HG02852 (cell line): ENCODE data around the gene DCTN4.
A peak's percentile ranks its signal among the peaks of the same experiment; 100 is the strongest.
"Not testable (repeated sequence)": the region's sequence is repeated elsewhere in the genome, so short reads cannot be mapped to it uniquely, and the experiment has no call there.

ENCODE experiments used
- ATAC-seq: cut with Tn5 transposase; IDR thresholded peaks from one replicate; pipeline ENCODE4 v1.9.1; 2021; ENCODE audit warnings: mild to moderate bottlenecking, moderate library complexity; ENCODE audit not compliant: unreplicated experiment

Gene DCTN4

DNA sequence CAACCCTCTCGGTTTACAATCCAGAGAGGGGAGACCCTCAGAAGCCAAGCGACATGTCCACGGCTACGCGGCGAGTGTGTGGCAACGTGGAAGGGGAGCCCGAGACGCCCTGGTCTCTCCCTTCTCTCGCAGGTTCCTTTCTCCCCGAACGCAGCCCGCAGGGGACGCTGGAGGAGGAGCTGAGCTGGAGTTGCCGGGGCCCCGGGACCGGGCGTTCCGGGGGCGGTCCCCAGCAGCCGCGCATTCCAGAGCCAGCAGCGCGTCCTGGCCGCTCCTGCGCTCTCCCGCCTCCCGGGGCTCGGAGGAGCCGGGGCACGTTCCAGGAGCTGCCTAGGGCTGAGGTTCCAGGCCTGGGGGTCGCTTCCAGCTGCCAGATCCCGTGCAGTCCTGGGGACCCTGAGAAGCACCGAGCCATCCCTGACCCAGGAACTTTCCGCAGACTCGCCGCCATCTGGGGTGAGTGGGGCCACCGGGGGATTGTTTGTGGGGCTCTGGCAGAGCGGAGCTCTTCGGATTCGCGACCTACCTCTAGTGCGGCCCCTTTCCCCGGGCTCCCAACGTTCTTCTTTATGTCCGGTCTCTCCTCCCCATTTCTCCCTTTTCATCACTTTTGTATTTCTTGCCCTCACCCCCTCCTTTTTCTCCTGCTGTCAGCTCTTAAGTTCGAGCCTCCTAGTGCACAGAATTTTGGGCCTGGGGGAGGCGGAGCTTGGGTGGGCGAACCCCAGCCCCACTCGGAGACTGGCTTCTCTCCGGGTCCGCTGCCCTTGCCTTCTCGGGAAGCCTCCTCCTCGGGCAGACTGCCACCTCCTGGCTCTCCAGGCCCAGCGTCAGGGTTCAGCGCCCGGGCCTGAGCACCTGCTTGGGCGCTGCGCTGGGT is 19.9 kb upstream of the DCTN4 start, which contains the start of gene SMIM3:
Gene SMIM3, plus strand, starts transcription at position 241 of the 880 bp plus-strand sequence. CDS start 16,684 bp downstream, outside the sequence.
- peak; percentile 23 for ATAC-seq

DNA sequence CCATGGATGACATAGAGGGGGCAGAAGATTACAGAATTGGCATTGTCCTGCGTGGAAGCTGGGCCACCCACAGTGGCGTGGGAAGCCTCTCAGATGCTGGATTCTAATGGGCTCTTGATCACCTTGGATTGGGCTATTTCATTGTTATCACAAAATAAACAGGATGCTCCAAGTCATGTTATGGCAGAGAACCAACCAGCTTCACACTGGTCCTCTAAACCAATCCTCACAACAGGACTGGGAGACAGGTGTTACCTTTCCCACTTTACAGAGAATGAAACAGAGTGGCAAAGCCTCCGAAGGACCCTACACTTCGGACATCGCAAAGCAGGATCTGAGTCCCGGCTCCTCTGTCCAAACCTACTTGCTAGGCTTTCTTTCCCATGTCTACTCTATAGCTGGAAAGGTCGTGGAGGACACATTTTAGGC is 19.3 kb upstream of the DCTN4 start:
- no peak for ATAC-seq

DNA sequence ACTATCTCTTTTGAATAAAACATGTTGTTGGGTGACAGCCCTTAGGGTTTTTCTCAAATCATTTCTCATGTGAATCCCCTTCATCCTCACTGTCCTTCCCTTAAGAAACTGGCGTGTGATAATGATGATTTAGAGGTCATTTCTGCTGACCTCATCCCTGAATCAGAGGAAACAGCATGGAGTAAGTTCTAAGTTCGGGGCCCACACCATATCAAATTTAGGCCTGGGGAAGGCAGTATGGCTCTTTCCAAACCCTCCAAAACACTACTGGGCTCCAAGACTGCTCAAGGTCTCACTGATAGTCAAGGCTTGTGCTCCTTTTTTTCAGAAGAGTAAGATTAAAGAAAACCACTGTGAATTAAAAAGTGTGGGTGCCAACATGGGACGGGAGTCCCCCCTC is 18.9 kb upstream of the DCTN4 start:
- ATAC-seq = no peak

DNA sequence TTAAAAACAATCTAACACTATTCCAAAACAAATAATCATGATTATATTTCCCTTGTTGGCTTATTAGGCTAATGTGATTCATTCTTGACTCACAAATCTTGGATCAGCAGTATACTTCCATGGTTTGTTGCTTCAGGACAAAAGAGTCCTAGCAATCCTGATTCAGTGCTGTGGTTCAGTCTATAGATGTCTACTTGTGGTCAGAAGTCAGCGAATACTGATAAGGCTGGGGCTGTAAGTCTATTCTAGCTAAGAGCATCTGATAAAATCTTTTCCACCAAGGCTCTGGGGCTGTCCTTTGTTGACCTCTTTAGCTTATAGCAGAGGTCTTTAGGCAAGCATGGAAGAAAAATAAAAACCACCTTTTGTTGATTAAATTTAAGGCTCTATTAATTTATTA is 15.3 kb upstream of the DCTN4 start:
- no peak for ATAC-seq

- no peak for ATAC-seq
Observed at GRCh38 chr5:150771034-150771795, 12.4 kb upstream of the DCTN4 start.

GRCh38 chr5:150766251-150766650 is 7.4 kb upstream of the DCTN4 start:
- ATAC-seq = no peak

- no peak for ATAC-seq
Observed at GRCh38 chr5:150765799-150766169, 7.0 kb upstream of the DCTN4 start.

- ATAC-seq = no peak
Observed at GRCh38 chr5:150765011-150765798, 6.4 kb upstream of the DCTN4 start.

DNA sequence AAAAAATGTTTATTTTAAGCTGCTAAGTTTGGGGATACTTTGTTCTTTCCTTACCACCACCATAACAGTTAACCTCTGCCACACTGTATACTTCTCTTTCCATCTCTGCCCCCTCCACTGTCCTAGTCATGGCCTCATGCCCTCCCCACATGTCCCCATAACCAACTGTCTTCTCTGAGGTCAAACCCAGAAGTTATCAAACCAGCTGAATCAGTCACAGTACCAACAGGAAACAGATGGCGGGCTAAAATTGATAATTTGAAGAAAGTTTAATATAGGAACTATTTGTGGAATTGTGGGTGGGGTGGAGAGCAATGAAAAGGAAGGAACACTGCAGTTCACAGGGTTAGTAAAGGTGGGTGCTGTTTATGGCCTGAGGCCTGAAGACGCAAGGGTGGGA is 5.7 kb upstream of the DCTN4 start:
- no peak for ATAC-seq

GRCh38 chr5:150763023-150763769 is 4.4 kb upstream of the DCTN4 start:
- no peak for ATAC-seq

DNA sequence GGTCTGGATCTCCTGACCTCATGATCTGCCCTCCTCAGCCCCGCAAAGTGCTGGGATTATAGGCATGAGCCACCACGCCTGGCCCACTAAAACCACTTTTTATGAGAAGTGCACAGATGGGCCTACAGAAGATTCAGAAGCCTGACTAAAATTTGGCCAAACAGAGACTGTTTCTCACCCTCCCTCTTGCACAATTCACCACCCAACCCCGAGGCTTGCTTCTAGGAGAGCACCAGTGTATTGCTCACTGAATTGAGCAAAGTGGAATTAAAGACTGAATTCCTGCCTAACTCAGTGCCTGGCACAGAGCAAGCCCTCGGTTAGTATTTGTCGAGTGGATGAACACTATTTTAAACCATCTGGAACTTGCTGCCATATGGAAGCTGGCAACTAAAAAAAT is 3.4 kb upstream of the DCTN4 start:
- ATAC-seq = no peak

DNA sequence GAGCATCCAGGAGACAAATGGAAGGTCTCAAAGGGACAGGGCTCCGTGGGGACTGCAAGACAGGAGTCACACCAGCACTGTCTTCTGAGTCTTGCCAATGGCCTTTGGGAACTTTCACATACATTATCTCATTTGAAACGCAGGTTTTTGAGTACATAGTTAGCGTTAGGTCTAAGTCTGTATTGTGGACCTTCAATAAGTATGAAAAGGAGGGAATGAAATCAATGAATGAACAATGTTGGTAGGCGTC is 442 bp upstream of the DCTN4 start:
- no peak for ATAC-seq

GRCh38 chr5:150758203-150758530 is 650 bp downstream of the DCTN4 start:
- ATAC-seq = peak; percentile 27

- no peak for ATAC-seq
Observed at GRCh38 chr5:150757087-150757649, 1.6 kb downstream of the DCTN4 start.

DNA sequence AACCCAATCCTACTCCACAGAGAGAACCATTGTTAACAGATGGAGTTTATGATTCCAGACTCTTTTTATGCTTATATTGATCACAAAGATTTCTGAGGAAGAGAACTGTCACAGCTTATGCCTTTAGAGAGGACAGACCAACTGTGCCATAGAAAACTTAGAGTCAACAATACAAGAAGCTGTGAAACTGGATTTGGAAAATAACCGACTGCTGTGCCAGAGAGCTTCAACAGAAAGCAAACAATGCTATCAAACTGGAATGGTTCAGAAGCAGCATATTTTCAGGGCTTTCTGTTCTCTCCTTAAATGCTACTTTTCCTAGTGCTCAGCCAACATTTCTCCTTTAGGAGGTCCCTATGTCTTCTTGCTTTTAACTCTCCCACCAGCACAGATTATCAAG is 5.0 kb downstream of the DCTN4 start:
- no peak for ATAC-seq

DNA sequence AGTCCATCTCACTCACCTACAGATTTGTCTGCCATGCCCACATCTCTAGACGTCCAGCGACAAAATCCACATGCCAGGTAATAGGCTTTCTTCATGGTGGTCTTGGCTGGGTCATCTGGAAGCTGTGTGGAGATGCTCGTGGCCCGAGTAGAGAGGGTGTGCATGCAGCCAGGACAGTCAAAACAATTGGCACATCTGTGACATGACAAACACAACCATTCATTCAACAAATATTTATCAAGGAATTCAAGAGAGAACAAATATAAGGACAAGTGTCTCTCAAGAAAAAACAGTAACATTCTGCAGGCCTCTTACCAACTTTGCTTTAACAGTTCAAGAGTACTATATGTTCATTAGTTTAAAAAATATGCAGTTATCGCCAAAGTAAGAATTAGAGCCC is 5.4 kb downstream of the DCTN4 start:
- ATAC-seq = no peak

DNA sequence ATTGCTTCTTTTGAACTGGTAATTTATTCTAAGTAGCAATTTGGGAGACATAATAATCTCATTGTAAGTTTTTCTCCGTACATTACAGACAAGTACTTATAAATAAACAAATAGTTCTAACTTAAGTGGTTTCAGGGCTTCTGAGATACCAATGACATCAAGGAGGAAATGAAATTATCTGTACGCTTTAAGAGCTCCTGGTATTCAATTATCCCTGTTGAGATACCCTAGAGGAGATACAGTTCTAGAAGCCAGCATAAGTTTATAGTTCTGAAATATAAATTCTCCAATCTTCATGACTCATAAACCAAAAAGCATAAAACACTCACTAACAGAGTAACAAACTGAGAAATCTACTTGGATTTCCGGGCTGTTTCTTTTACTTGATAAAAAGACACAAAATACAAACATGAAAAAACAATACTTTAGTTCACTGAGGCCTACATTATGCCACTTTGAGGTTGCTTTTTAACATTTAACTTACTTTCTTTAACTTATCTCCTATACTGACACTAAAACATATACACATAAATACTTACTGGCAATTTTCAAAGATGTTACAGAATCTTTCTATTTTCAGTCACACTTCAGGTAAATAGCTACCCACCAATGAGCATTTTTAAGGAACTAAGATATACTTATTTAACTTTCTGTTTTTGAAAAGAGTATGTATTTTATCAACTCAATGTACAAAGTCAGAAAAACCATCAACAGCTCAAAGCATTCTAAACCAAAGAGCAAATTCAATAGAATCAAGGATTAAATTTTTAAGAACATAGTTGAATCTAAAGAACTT is 7.5 kb downstream of the DCTN4 start:
- no peak for ATAC-seq

GRCh38 chr5:150750469-150750868 is 8.3 kb downstream of the DCTN4 start:
- ATAC-seq = no peak

GRCh38 chr5:150743142-150743488 is 15.7 kb downstream of the DCTN4 start:
- ATAC-seq = not testable (repeated sequence)
